ENCODE measurements around the gene MTF2.

DNA sequence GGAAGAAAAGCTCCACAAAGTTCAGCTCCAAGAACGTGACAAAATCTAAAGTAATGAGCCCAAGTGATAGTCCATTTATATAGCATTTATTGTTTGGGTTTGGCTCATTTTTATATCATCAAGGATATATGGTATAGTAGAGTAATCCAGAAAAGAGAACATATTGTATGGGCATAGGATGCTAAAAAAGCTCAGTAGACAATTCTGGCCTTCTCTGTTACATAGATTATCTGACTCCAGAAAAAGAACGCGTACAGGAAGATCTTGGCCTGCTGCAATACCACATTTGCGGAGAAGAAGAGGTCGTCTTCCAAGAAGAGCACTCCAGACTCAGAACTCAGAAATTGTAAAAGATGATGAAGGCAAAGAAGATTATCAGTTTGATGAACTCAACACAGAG is 57.4 kb downstream of the MTF2 start:
- TF ChIP-seq POLR2A (IDR thresholded peaks at IDR 0.05): no peak
- no peak for TF ChIP-seq CTCF (IDR thresholded peaks at IDR 0.05)
